ENCODE data around the gene KCNQ1.

KCNQ1 gene

DNA sequence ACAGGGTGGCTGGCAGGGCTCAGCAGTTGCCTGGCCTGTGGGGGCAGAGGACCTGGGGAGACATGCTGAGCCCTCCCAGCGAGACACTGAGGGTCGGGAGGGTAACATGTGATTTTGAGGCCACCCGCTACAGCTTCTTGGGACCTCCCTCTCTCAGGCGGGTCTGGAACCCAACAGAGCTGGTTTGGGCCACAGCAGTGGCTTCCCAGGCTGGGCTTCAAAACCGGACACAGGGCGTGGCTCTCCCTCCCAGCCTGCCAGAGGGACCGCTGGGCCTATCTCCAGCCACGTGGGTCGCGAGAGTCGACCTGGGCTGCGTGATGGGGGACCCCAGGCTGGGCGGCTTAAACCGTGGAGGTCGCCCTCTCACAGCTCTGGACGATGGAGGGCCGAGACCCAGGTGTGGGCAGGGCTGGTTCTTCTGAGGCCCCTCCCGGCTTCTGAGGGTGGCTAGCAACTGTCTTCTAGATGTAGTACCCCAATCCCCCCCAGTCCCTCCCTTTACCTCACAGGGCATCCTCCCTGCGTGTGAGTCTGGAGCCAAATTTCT, 91.7 kb downstream of the KCNQ1 start:
- no peak overlapping the region for H3K9ac ChIP-seq (ENCODE audit: low read depth, low read length, poor library complexity, severe bottlenecking)
- no peaks in the 10 kb centered on the region for H3K36me3 ChIP-seq (ENCODE audit: insufficient read depth, low read length)
- H3K79me2 ChIP-seq (ENCODE audit: insufficient read depth, low read length), result no peaks in the 10 kb centered on the region
- no peaks in the 10 kb centered on the region for H3K9me2 ChIP-seq (replicated peaks; ENCODE audit: low read depth, low read length)
- no peaks in the 10 kb centered on the region for H4K20me1 ChIP-seq (ENCODE audit: insufficient read depth, low read length, poor library complexity, severe bottlenecking)
- no peak overlapping the region for H3K4me3 ChIP-seq (ENCODE audit: low read length, poor library complexity, severe bottlenecking)
- no peaks in the 10 kb centered on the region for H3F3A ChIP-seq (ENCODE audit: low read depth)
- TF ChIP-seq, protein P1, sequence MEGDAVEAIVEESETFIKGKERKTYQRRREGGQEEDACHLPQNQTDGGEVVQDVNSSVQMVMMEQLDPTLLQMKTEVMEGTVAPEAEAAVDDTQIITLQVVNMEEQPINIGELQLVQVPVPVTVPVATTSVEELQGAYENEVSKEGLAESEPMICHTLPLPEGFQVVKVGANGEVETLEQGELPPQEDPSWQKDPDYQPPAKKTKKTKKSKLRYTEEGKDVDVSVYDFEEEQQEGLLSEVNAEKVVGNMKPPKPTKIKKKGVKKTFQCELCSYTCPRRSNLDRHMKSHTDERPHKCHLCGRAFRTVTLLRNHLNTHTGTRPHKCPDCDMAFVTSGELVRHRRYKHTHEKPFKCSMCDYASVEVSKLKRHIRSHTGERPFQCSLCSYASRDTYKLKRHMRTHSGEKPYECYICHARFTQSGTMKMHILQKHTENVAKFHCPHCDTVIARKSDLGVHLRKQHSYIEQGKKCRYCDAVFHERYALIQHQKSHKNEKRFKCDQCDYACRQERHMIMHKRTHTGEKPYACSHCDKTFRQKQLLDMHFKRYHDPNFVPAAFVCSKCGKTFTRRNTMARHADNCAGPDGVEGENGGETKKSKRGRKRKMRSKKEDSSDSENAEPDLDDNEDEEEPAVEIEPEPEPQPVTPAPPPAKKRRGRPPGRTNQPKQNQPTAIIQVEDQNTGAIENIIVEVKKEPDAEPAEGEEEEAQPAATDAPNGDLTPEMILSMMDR (conservative IDR thresholded peaks at IDR 0.05; ENCODE audit: low read length), result no peak
- no peak for TF ChIP-seq EZH2phosphoT487 (IDR thresholded peaks at IDR 0.05; ENCODE audit: borderline replicate concordance)
- H3K4me2 ChIP-seq (ENCODE audit: low read depth, low read length, poor library complexity, severe bottlenecking), result no peak overlapping the region
- no peak overlapping the region for H2AFZ ChIP-seq (ENCODE audit: low read length)
- H3K9me3 ChIP-seq (ENCODE audit: insufficient read depth, low read depth, low read length), result no peaks in the 10 kb centered on the region
- H3K27me3 ChIP-seq (ENCODE audit: insufficient read depth, low read length, poor library complexity, severe bottlenecking), result no peaks in the 10 kb centered on the region
- H3K4me1 ChIP-seq (ENCODE audit: insufficient read depth, low read length, poor library complexity, severe bottlenecking), result peaks cover 21% of the 10 kb centered on the region

DNA sequence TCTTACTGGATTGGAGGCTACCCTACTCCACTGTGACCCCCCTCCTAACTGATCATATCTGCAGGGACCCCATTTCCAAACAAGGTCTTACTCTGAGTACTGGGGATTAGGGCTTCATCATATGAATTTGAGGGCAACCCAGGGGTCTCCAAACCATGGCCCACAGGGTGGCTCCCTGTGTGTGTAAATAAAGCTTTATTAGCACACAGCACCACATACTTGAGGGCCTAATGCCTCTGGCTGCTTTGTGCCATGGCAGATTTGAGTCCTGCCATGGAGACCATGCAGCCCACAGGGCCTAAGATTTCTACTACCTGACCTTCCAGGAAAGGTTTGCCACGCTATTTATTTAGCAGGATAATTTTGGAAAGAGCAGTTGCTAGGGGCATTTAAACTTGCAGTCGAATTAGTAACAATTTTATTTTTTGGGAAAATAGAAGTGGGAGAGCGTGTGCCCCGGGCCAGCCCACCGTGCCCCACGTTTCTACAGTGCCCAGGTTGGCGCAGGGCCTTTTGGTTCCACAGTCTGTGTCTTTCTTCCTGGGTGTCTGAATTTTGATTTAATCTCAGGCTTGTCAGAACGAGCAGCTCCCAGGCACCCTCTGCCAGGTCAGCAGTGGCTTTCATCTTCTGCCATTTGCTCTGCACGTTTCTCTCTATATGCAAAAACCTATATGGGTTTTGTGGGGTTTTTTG, 92.3 kb downstream of the KCNQ1 start:
- Histone ChIP-seq H3K9me2 (replicated peaks; ENCODE audit: low read depth, low read length) (no peaks in the 10 kb centered on the region), H3F3A (ENCODE audit: low read depth) (no peaks in the 10 kb centered on the region), H3K4me3 (ENCODE audit: low read length, poor library complexity, severe bottlenecking) (no peak overlapping the region), H3K4me1 (ENCODE audit: insufficient read depth, low read length, poor library complexity, severe bottlenecking) (peaks cover 21% of the 10 kb centered on the region), H3K27me3 (ENCODE audit: insufficient read depth, low read length, poor library complexity, severe bottlenecking) (no peaks in the 10 kb centered on the region), H2AFZ (ENCODE audit: low read length) (no peak overlapping the region), H3K4me2 (ENCODE audit: low read depth, low read length, poor library complexity, severe bottlenecking) (no peak overlapping the region), H3K79me2 (ENCODE audit: insufficient read depth, low read length) (no peaks in the 10 kb centered on the region), H4K20me1 (ENCODE audit: insufficient read depth, low read length, poor library complexity, severe bottlenecking) (no peaks in the 10 kb centered on the region), H3K9me3 (ENCODE audit: insufficient read depth, low read depth, low read length) (no peaks in the 10 kb centered on the region), H3K9ac (ENCODE audit: low read depth, low read length, poor library complexity, severe bottlenecking) (no peak overlapping the region), H3K36me3 (ENCODE audit: insufficient read depth, low read length) (no peaks in the 10 kb centered on the region)
- TF ChIP-seq EZH2phosphoT487 (IDR thresholded peaks at IDR 0.05; ENCODE audit: borderline replicate concordance), result no peak
- TF ChIP-seq, protein P1 (conservative IDR thresholded peaks at IDR 0.05; ENCODE audit: low read length), result no peak

DNA sequence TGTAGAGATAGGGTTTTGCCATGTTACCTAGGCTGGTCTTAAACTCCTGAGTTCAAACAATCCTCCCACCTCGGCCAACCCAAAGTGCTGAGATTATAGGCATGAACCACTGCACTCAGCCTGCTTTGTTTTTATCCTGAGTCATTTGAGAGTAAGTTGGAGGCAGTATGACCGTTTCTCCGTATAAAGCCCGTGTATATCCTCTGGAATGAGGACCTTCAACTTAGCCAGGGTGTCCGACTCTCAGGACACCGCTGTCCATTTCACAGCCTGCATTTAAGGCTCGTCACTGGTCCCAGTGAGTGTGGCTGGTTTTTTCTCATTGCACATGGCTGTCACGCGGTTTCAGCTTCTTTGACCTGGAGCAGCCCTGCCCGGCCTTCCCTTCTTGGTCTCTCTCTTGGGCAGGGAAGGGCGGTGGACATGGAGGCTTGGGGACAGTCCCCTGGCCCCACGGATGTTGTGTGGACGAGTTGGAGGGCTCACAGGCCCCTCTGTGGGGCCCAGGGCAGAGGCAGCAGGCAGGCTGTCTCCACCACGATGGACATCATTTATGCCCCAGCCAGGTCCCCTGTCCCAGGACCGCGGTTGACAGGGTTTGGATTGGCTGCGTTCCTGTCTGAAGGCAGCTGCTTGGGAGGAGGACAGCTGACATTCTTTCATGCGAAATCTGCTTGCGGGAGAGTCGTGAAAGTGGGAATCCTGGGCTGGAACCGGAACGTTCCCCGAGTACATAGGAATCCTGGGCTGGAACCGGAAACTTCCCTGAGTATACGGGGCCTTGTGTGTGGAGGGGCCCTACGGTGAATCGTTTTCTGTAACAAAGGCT, 93.3 kb downstream of the KCNQ1 start:
- Histone ChIP-seq H3K4me3 (ENCODE audit: low read length, poor library complexity, severe bottlenecking) (no peak overlapping the region), H3K27me3 (ENCODE audit: insufficient read depth, low read length, poor library complexity, severe bottlenecking) (no peaks in the 10 kb centered on the region), H3K36me3 (ENCODE audit: insufficient read depth, low read length) (no peaks in the 10 kb centered on the region), H3K9ac (ENCODE audit: low read depth, low read length, poor library complexity, severe bottlenecking) (no peak overlapping the region), H3K79me2 (ENCODE audit: insufficient read depth, low read length) (no peaks in the 10 kb centered on the region), H3K9me2 (replicated peaks; ENCODE audit: low read depth, low read length) (no peaks in the 10 kb centered on the region), H3K4me1 (ENCODE audit: insufficient read depth, low read length, poor library complexity, severe bottlenecking) (peaks cover 22% of the 10 kb centered on the region), H3K4me2 (ENCODE audit: low read depth, low read length, poor library complexity, severe bottlenecking) (no peak overlapping the region), H3K9me3 (ENCODE audit: insufficient read depth, low read depth, low read length) (no peaks in the 10 kb centered on the region), H2AFZ (ENCODE audit: low read length) (no peak overlapping the region), H4K20me1 (ENCODE audit: insufficient read depth, low read length, poor library complexity, severe bottlenecking) (no peaks in the 10 kb centered on the region), H3F3A (ENCODE audit: low read depth) (no peaks in the 10 kb centered on the region)
- TF ChIP-seq, protein P1 (conservative IDR thresholded peaks at IDR 0.05; ENCODE audit: low read length), result no peak
- TF ChIP-seq EZH2phosphoT487 (IDR thresholded peaks at IDR 0.05; ENCODE audit: borderline replicate concordance), result no peak

Measured in Loucy (cell line).